COR-L47 (cell line): ENCODE measurements around the gene STIM2.

Experiments
- DNase-seq: peaks from one replicate; lab custom pipeline; 2025; lab: John Stamatoyannopoulos, UW

Gene STIM2

DNA sequence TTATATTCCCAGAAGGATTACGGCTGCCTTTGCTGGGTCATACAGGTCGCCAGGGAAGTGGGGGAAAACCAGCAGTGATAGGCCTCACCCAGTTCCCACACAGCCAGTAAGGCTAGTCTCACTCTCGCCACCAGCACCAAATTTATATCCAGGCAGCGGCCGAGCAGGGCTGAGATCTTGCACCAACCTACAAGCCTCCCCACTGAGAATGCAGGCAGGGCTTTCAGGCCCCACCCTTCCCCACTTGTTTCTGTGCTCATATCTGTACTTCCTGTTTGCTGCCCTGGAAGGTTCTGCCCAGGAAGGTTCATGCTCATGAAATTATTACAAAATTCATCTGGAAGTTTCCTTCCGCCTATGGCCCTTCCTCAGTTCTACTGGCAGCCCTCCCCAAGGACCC is 179.7 kb downstream of the STIM2 start:
- no peak for DNase-seq

GRCh38 chr4:27042411-27042810 is 181.8 kb downstream of the STIM2 start:
- no peak for DNase-seq

DNA sequence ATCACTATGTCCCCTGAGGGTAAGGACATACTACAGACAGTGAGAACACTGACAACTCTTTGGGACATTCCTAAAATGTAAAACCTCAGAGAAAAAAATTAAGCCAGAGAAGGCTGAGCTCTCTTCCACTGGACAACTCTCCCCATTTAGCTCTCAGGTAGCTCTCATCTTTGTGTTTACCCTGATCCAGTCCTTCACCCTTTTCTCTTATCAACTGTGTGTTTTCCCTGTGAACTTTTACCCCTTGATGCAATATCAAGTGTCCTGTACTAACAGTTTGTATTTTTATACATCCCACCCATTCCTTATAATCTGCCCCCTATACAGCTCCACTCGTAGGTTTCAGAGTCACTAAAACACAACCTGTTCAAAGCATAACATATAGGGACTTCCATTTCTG is 182.6 kb downstream of the STIM2 start:
- no peak for DNase-seq

- DNase-seq: no peak
Observed at GRCh38 chr4:27046851-27047250, 186.2 kb downstream of the STIM2 start.

GRCh38 chr4:27048429-27049238 is 188.0 kb downstream of the STIM2 start:
- DNase-seq: peak; percentile 35

GRCh38 chr4:27049239-27049829 is 188.7 kb downstream of the STIM2 start:
- DNase-seq: no peak

- no peak for DNase-seq
Observed at GRCh38 chr4:27050731-27051130, 190.1 kb downstream of the STIM2 start.

DNA sequence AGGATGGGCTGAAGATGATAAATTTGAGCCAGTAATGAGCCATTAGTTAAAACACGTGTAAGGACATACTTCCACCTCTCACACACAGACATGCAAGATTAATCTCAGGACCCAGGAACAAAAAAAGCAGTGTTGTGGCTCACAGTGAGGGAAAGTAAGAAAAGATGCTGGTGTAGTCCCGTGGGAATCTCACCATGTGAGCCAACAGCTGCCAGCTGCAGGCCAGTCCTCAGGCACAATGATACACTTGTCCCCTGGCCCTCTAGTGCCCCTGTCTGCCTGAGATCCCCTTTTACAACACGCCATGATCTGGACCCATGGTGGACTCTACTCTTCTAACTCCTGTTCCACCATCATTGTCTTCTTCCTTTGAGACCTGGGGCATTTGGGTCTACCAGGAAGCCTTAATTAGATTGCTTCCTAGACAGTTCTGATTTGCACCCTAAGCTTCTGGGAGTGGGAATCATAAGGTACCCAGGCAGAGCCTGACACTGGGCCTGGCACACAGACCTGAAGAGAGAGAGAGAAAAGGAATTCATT is 194.7 kb downstream of the STIM2 start:
- no peak for DNase-seq

DNA sequence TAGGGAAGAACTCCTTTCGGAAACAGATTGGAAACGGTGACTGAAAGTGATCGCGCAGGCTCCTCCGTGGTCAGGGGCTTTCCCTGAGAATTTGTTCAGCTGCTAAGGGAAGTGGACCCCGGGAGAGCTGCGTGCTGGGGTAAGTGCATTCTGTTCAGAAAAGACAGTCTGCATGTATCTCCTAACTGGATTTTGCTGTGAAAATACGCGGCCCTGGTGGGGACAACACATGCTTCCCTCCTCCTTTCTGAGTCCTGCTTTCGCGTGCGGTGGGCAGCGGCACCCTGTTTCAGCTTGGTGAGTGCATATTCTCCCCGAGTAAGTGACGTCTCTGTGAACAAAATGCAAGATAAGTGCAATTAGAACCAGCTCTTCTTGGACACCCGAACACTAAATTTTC is 195.6 kb downstream of the STIM2 start:
- DNase-seq: no peak

GRCh38 chr4:27057053-27057452 is 196.4 kb downstream of the STIM2 start:
- DNase-seq: no peak

- peak; percentile 31 for DNase-seq
Observed at GRCh38 chr4:27057662-27058061, 197.0 kb downstream of the STIM2 start.

- no peak for DNase-seq
Observed at GRCh38 chr4:27058819-27059406, 198.3 kb downstream of the STIM2 start.

GRCh38 chr4:27059446-27059845 is 198.8 kb downstream of the STIM2 start:
- DNase-seq: no peak

DNA sequence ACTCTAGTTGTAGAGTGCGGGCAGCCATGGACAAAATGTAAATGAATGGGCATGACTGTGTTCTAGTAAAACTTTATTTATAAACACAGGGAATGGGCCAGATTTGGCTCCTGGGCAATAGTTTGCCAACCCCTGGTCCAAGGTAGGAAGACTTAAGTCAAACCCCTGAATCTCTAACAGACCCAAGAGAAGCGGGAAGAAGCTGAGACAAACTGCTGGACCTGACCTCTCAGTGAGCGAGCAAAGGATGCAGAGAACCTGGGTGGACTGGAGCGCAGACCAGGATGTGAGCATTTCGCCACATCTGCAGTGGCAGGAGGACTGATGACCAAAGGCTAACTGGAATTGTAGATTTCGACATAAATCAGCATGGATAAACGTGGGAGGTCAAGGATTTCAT is 201.6 kb downstream of the STIM2 start:
- DNase-seq: no peak

GRCh38 chr4:27066591-27066990 is 205.9 kb downstream of the STIM2 start:
- no peak for DNase-seq

DNA sequence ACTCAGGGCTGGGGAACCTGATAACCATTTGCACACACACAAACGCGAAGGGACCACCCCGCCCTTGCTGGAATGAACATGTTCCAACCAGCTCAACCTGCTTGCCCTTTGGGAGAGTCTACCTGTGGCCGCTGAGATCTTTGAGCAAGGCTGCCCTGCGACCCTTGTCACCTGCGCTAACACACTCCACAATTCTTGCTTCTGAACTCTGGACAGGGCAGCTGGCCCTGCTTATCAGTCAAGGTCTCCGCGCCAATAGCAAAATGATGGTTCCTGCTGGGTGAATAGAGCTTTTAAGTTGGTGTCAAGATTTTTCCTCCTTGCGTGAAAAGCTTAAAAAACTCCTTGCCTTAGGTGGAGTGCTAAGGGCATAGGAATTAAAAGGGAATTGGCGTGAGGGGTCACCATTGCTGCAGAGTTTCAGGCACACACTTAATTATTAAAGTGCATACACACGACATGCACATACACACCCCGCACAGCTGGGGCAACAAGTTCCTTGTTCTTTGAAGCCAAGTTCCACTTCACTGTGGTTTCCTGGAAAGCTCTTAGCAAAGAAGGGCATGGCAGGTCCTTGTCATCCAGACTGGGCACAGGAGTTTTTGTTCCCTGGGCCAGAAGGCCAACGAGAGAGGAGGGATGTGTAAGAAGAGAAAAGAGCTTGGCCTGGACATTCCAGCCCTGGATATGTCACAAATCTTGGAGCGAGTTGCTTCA is 207.7 kb downstream of the STIM2 start:
- DNase-seq: no peak
